ENCODE results near the gene GPC1.
"Not testable (repeated sequence)": the region's sequence is repeated elsewhere in the genome, so short reads cannot be mapped to it uniquely, and the experiment has no call there.

GPC1 gene

GRCh38 chr2:240435457-240435947, at the start of gene GPC1:
TSS of gene GPC1 (plus strand) at chr2:240435663. CDS start at chr2:240435919, 256 bp downstream.
- no peak for DNase-seq
- TF ChIP-seq GATA1 (IDR thresholded peaks at IDR 0.05; ENCODE audit: low read depth, low read length) (no peak), POLR2A (IDR thresholded peaks at IDR 0.05; ENCODE audit: low read length) (no peak)

- TF ChIP-seq POLR2A (IDR thresholded peaks at IDR 0.05; ENCODE audit: low read length) (no peak), GATA1 (IDR thresholded peaks at IDR 0.05; ENCODE audit: low read depth, low read length) (no peak)
- DNase-seq = no peak
Observed at GRCh38 chr2:240386326-240386725, 49.1 kb upstream of the GPC1 start.

- not testable (repeated sequence) for DNase-seq
Observed at GRCh38 chr2:240386743-240387142, 48.7 kb upstream of the GPC1 start.

GRCh38 chr2:240387325-240387668, 48.2 kb upstream of the GPC1 start:
- no peak for TF ChIP-seq POLR2A (IDR thresholded peaks at IDR 0.05; ENCODE audit: low read length)
- no peak for TF ChIP-seq GATA1 (IDR thresholded peaks at IDR 0.05; ENCODE audit: low read depth, low read length)
- DNase-seq = no peak

GRCh38 chr2:240387669-240388358, 47.6 kb upstream of the GPC1 start:
- TF ChIP-seq POLR2A (IDR thresholded peaks at IDR 0.05; ENCODE audit: low read length) (no peak), GATA1 (IDR thresholded peaks at IDR 0.05; ENCODE audit: low read depth, low read length) (no peak)
- DNase-seq = peak in 1 of 2 experiments; percentile 59

GRCh38 chr2:240388471-240389301, 46.8 kb upstream of the GPC1 start:
- TF ChIP-seq GATA1 (IDR thresholded peaks at IDR 0.05; ENCODE audit: low read depth, low read length) = no peak
- TF ChIP-seq POLR2A (IDR thresholded peaks at IDR 0.05; ENCODE audit: low read length) = no peak
- no peak for DNase-seq

- DNase-seq = no peak
- TF ChIP-seq POLR2A (IDR thresholded peaks at IDR 0.05; ENCODE audit: low read length) = no peak
- TF ChIP-seq GATA1 (IDR thresholded peaks at IDR 0.05; ENCODE audit: low read depth, low read length) = no peak
Observed at GRCh38 chr2:240389302-240389805, 46.1 kb upstream of the GPC1 start.

- DNase-seq = no peak
Observed at GRCh38 chr2:240390091-240391073, 45.1 kb upstream of the GPC1 start.

GRCh38 chr2:240391111-240392051, 44.1 kb upstream of the GPC1 start:
- DNase-seq = no peak
- TF ChIP-seq POLR2A (IDR thresholded peaks at IDR 0.05; ENCODE audit: low read length) (no peak), GATA1 (IDR thresholded peaks at IDR 0.05; ENCODE audit: low read depth, low read length) (no peak)

More at GRCh38 chr2:240390091-240391073, 45.1 kb upstream of the GPC1 start:
- TF ChIP-seq POLR2A (IDR thresholded peaks at IDR 0.05; ENCODE audit: low read length) (no peak), GATA1 (IDR thresholded peaks at IDR 0.05; ENCODE audit: low read depth, low read length) (no peak)

GRCh38 chr2:240392084-240392947, 43.1 kb upstream of the GPC1 start:
- TF ChIP-seq GATA1 (IDR thresholded peaks at IDR 0.05; ENCODE audit: low read depth, low read length) = no peak
- no peak for TF ChIP-seq POLR2A (IDR thresholded peaks at IDR 0.05; ENCODE audit: low read length)
- no peak for DNase-seq

GRCh38 chr2:240392948-240393830, 42.3 kb upstream of the GPC1 start:
- TF ChIP-seq GATA1 (IDR thresholded peaks at IDR 0.05; ENCODE audit: low read depth, low read length) = no peak
- TF ChIP-seq POLR2A (IDR thresholded peaks at IDR 0.05; ENCODE audit: low read length) = no peak
- DNase-seq = no peak

Data from erythroblast (primary cell).